HS-27A (cell line): ENCODE data around the gene USP43.
"Not testable (repeated sequence)": the region's sequence is repeated elsewhere in the genome, so short reads cannot be mapped to it uniquely, and the experiment has no call there.

Experiments used
- DNase-seq: peaks from one replicate; pipeline ENCODE4 v3.0.0-alpha.2; 2012; ENCODE audit warnings: low read depth, missing footprints

USP43 gene

DNA sequence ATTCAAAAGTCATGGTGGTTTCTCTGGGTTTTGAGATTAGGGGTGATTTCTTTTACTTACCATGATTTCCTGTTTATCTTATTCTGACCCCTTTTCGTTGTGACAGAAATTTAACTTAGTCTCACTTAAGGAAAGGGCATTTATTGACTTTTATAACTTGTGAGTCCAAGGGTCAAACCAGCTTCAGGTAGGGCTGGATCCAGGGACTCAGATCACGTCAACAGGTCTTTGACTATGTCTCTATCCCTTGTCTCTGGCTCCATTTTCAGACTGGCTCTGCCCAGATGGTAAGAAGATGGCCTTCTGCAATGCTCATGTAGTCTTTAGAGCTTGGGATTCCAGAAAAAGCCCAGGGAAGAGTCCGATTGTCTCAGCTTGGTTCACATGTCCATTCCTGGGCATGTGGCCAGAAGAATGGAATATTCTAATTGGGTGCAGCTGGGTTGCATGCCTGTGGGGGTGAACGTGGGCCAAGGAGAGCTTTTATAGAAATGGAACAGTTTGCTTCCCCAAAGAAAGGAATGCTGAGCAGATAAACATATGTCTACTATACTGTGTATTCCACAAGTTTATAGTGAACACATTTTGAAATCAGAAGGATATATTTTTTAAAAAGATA is 13.4 kb downstream of the USP43 start:
- no peak for DNase-seq

DNA sequence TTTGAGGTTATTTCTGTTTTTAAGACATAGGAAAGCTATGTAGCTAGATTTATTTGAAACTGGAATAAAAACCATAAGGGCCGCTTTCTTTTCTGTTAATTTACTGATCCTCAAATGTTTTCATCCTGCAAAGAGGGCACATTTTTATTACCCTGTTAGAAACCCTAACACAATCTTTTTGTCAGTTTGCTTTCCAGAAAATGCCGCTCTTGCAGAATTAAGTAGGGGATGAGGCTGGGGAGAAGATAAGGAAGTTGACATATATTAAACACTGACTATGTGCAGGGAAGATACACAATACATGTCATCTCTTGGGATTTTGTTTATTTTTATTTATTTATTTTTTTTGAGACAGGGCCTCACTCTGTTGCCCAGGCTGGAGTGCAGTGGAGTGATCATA is 15.7 kb downstream of the USP43 start:
- DNase-seq, result no peak

DNA sequence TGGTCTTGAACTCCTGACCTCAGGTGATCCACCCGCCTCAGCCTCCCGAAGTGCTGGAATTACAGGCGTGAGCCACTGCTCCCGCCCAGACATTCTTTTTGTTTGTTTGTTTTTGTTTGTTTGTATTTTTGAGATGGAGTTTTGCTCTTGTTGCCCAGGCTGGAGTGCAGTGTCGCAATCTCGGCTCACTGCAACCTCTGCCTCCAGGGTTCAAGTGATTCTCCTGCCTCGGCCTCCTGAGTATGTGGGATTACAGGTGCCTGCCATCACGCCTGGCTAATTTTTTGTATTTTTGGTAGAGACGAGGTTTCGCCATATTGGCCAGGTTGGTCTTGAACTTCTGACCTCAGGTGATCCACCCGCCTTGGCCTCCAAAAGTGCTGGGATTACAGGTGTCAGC is 18.2 kb downstream of the USP43 start:
- DNase-seq, result not testable (repeated sequence)

DNA sequence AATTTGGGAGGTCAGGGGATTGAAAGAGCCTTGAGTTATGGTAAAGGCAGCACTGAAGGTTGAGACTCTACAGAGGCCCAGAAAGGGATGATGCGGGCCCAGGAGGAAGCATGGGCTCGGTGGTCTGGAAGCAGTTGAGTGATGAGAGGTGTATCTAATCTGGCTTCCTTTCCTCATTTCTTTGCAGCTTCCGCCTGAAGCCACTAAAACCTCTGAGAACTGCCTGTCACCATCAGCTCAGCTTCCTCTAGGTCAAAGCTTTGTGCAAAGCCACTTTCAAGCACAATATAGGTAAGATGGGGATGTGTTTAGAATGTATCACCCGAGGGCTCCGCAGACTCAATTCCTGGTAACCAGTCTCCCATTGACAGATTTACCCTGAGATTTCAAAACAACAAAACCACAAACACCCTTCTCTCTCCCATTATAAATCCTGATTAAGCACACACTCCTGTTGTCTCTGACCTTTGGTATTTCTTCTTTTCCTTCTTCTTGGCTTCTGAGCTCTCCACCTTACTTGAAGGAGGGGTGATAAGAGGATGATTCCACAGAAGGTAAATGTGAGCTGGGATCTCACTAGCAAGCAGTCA is 21.2 kb downstream of the USP43 start:
- DNase-seq, result no peak

DNA sequence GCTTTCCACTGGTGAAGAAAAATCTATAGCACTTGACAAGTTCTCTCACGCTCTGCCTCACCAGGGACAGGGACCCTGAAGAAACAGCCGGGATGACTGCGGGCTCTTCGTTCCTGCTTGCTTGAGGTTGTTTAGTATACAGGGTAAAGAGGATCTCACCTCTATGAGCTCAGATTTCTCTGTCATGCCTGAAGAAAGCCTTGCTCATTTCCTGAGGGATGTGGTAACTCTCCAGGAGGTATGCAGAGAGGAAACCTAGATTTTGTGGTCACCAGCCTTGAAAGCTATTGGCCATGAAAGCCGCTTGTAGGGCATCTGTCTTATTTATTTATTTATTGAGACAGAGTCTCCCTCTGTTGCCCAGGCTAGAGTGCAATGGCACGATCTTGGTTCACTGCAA is 23.2 kb downstream of the USP43 start:
- DNase-seq, result no peak

DNA sequence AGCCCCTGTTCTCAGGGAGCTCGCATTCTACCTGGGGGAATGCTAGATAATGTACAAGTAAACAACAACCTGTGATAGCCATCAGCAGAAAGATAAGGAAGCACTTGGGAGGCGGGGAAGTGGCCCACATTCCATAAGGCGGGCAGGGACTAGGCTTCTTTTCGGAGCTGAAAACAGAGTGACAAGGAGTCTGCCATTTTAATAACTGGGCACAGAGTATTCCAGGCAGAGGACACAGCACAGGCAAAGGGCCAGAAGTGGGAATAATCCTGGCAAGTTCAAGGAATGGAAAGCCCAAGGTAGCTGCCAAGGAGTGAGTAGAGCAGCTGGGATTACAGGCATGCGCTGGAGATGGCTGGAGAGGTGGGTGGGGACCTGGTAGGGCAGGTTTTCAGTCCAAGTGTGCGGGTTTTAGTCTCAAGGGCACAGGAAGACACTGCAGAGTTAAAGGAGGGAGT is 24.3 kb downstream of the USP43 start:
- DNase-seq, result no peak

DNA sequence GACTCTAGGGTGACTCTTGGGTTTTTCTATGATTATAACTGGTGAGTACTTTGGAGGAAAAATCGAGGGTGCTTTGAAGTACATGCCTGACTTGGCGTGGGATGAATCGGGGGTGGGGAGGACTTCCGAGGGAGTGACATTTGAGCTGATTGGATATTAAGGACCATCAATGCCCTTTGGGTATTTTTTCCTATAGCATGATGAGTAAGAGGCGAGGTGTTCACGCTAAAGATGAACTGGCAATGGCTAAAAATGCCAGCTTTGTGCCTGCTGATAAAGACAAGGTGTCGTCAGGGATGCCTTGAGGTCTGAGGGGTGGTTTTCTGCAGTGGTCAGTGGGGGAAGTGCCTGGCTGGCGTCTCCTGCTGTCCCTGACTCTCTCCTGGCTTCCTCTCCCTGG is 25.3 kb downstream of the USP43 start:
- DNase-seq, result no peak

DNA sequence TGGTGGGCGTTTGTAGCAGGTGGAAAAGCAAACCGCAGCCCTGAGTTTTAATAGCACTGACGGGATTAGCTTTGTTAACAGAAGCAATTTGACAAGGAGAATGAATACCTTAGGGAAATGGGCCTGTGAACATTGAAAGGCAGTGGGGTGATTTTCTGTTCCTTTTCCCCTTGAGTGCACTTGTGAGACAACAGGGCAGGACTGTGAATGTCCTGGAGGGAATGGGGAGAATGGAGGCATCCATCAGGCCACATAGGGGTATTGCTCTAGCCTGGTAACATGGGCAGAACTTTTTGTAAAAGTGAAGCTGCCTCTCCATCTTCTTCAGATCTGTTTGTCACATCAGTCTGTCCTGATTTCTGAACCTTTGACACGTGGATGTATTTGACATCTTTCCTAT is 26.2 kb downstream of the USP43 start:
- no peak for DNase-seq

DNA sequence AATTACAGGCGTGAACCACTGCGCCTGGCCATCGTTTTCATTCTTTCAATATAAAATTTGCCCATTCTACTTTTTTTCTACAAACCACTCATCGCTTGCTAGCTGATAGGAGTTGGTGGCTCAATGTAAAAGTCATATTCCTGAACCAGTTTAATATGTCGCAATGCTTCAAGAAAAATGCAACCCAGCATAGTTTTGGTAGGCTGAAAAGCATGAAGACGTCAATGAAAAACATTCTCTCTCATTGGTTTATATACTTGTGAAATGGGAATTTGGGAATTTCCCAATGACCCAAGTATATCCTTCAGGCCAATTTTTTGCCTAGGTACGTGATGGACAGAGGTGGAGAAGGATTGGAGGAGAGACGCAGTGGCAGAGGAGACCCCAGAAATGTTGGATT is 26.9 kb downstream of the USP43 start:
- DNase-seq, result no peak

DNA sequence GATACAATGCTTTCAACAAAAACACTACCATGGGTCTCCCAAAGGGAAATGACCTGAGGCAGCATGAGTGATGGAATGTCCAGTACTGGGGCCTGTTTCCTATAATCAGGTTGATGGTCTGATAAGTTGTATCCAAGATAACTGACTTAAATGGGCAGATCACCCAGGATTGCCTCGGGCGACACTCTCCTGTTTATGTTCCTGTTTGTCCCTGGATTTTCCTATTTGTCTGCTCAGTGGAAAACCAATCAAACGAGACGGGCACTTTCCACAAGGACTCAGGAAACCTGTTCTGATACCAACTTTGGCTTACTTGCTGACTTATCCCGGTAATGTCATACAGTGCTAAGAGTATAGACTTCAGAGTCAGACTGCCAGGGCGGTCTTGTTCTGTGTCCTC is 27.4 kb downstream of the USP43 start:
- DNase-seq, result no peak

DNA sequence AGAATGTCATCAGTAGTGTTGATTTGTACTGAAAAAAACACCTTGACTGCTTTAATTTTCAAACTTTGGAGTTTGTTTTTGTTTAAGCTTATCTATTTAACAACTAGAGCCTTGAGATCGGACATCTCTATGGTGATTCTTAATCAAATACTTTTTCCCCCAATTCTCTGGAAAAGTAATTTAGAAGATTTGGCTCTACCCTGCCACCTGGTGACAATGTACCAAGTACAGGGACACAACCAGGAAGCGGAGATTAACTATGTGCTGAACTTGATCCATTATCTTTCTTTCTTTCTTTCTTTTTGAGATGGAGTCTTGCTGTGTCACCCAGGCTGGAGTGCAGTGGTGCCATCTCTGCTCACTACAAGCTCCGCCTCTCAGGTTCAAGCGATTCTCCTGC is 30.8 kb downstream of the USP43 start:
- no peak for DNase-seq

DNA sequence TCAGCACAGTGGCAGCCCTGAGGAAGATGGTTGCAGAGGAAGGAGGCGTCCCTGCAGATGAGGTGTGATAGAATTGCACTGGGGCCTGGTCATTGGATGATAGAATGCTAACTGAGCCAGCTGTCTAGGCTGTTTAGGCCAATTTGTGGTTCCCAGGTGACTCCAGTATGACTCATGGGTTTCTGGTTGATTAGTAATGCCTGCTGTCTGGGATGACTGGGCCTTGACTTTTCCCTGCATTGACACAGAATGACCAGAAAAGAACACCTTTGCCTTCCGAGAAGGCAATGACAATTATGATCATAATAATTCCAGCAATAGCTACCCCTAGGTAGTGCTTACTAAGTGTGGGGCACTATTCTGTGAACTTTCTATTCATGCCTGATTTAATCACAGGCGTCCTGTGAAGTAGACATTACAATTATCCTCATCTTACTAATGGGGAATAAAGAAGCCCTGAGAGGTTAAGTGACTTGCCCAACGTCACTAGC is 31.5 kb downstream of the USP43 start:
- no peak for DNase-seq

DNA sequence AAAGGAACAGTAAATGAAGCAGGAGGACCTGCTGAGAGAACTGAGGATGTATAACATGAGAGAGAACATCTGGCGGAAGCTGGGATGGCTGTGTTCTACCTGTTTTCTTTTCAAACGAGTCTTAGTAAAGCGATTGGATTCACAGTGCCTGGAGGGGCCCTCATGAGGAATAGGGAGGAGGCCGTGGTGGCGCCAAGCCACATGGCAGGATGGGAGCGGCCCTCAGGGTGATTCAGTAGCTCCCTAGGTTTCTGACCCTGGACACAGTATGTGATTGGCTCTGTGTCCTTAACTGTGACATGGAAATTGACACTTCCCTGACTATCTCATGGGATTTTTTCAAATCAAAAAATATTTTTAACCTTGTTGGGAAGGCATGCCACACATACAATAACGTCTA is 32.1 kb downstream of the USP43 start:
- no peak for DNase-seq

DNA sequence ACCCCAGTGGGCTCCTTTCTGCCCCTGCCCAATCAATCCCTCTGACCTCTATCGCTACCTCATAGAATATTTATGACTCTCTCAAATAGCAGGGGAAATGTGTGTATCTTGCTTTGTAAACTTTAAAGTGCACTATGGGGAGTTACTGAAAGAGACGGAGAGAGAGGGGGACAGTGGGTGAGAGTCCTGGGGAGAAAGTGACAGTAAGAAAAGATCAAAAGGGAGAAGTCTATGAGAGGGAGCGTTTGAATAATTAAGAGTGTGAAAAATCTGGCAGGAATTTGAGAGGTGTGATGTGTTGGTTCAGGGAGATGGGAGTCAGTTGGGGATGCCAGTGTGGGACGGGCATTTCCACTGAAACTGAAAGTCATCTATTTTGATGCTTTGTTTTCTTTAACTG is 32.6 kb downstream of the USP43 start:
- no peak for DNase-seq

DNA sequence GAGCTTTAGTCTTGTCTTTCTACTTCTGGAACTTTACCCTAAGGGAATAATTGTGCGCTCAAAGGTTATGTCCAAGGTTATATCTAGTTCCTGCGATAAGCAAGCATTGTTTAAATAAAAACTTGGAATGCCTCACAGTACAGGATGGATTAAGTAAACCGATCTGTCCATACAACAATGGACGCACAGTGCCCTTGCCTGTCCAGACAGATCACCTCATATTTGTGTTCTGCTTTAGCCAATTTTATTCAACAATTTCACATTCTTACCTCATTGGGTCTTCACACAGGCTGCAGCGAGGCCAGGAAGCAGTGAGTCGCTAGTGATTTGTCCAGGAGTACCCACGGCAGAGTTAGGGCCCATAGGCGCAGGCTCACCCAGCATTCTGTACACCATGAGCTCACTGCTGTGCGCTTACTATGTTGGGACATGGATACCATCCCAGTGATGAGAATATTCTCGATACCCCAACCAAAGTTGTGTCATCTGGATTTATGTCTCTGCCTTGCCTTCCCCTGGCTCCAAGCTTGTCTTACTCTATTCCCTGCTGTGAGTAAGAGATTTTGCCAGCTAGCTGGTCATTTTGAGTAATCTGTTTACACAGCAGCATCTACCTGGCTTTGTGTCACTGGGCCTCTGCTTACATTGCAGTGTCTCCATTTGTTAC is 39.8 kb downstream of the USP43 start:
- DNase-seq, result no peak

DNA sequence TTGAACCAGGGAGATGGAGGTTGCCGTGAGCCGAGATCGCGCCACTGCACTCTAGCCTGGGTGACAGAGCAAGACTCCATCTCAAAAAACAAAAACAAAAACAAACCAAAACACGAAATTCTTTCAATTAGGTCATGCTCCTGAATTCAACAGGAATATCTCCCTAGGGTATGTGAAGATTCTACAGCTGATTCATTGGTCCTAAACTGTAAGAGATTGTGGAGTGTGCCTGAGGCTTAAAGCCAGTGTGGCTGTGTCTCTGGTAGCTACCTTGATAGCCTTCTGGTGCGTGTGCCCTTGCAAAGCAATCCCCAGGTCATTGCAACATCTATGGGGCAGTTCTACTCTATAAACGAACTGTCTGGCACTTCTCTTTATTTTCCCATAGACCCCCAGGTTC is 48.4 kb downstream of the USP43 start:
- no peak for DNase-seq

DNA sequence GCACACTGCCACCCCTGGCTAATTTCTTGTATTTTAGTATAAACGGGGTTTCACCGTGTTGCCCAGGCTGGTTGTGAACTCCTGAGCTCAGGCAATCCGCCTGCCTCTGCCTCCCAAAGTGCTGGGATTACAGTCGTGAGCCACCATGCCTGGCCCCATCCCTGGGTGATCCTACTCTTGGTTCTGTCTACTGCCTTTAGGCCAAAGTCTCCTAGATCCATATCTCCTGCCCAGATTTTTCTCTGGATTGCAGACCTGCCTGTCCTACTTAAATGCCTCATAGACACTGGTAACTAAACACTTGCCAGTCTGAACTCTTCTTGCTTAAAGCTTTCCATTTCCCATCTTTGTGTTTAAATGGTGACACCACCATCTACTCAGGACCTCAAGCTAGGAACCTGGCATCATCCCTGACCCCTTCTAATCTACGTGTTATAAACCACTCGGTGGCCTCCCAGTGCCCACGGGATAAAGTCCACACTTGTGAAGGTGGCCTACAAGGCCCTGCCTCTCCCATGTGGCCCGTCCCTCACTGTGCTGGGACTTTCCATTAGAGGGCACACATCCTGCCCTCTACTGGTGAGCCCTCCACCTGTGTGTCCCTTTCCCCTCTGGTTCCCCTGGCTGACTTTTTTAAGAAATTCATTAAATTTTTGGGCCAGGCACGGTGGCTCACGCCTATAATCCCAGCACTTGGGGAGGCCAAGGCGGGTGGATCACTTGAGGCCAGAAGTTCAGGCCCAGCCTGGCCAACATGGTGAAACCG is 51.1 kb downstream of the USP43 start:
- no peak for DNase-seq

DNA sequence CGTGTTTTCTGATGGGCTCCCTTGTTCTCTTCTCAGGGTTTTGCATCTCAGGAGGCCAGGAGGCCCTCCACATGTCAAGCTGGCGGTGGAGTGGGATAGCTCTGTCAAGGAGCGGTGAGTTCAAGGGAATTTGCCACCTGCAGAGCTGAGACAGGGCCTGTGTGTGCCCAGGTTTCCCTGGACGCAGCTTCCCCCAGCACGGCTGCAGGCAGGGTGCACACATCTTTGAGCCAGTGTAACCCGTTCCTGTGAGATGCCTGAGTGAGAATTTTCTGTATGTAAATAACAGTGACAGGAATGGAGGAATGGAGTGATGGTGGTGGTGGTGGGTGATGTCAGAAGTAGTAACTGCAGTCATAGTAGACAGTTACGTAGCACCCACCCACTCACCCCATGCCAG is 54.8 kb downstream of the USP43 start:
- DNase-seq, result no peak

DNA sequence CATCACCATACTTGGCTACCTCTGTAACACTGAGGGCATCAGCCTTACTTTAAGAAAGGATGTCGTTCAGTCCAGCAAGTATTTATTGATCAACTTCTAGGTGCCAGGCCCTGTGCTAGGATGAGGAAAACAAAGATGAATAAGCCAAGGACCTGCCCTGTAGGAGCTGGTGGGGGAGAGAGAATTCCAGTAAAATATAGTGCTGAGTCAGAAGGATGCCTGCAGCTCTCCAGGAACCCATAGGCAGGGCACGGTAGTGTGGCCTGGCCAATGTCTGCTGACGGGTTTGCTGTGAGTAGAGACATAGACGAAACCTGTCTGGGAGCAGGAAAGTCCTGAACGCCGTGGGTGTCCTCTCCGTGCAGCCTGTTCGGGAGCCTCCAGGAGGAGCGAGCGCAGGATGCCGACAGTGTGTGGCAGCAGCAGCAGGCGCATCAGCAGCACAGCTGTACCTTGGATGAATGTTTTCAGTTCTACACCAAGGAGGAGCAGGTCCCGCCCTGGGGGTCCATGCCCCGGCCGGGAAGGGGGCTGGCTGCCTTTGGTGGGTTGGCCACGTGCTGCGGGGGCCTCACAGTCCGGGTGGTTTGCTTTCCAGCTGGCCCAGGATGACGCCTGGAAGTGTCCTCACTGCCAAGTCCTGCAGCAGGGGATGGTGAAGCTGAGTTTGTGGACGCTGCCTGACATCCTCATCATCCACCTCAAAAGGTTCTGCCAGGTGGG is 55.6 kb downstream of the USP43 start:
- DNase-seq, result no peak

DNA sequence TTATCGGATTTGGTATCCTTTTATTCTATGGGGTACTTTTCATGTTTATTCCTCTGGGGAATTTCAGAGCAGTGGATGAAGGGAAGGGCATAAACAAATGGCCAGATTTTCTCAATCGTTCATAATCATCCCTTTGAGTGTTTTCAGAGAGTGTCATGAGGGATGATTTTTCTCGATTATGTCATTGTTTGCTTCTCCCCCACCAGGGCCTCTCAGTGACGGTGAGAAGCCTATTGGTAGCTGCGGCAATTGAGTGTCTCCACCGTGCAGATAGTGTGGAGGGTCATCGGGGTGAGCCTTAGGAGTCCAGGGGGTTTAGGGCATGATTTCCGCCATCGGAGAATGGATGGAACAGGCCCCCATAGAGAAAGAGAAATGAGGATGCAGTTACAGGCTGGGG is 57.2 kb downstream of the USP43 start:
- no peak for DNase-seq

DNA sequence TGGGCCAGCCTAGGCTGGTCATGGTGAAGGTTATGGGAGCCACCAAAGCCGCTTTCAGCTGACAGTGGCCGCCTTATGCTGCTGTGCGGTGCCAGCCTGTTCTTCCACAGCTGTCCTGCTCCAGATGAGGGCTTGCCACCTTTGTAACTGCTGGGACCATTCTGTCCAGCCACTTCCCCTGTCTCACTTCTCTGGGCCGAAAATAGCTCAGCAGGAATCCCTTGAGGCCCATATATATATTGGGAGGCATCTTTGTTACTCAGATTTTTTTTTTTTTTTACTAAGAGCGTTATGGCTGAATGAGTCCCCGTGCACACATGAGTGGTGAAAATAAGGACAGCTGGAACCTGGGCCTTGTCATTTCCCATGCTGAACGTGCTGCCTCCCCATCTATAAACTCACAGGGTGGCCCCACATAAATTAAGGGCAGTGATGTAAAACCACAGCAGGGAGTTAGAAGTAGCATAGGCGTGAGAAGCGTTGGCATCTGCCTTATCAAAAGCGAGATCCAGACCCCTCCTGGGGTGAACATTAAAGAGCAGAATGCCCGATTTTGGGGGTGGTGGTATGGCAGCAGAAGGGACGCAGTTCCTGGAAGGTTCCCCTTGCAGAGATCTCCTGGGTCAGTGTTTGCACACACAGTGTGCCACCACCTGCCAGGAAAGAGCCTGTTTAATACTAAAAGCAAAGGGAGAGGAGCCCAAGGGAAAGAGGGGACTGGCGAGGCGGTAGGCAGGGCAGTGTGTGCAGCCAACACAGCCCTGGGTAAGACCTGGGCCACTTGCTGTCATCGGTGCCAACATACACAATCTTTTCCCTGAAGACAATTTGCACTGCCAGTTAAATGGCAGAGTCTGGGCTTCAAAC is 57.8 kb downstream of the USP43 start:
- DNase-seq, result no peak
